ENCODE measurements around the gene CDH12. TPM values are rescaled to one million over a fixed set of nuclear protein-coding genes. Genes with fewer than 3 reads are reported as not detected.
"Not testable (repeated sequence)": the region's sequence is repeated elsewhere in the genome, so short reads cannot be mapped to it uniquely, and the experiment has no call there.

Gene CDH12
- total RNA-seq, 3 donors from 2014 or later = 0.33 to 2.6 (median 1.1) TPM

- no peaks in the 10 kb centered on the region for H3K27me3 ChIP-seq
- intact Hi-C loops (cut with DNase I; ENCODE audit: low total_unique reads) = no loop called here
- DNase-seq (ENCODE audit: low spot score in 2 of 2) = no peak
- no peaks in the 10 kb centered on the region for H3K36me3 ChIP-seq
- H3K9me3 ChIP-seq = peaks cover 0 to 9% of the 10 kb centered on the region in 2 donors
- no peak overlapping the region for H3K4me3 ChIP-seq
- no peak for TF ChIP-seq CTCF (IDR thresholded peaks at IDR 0.05)
- TF ChIP-seq POLR2A (IDR thresholded peaks at IDR 0.05) = no peak
- no peak for TF ChIP-seq POLR2AphosphoS5 (IDR thresholded peaks at IDR 0.05)
- H3K4me1 ChIP-seq = no peaks in the 10 kb centered on the region
- H3K27ac ChIP-seq = no peak overlapping the region
Measured at GRCh38 chr5:22277006-22277405, 576.1 kb downstream of the CDH12 start.

- H3K4me1 ChIP-seq; intact Hi-C loops (cut with DNase I; ENCODE audit: low total_unique reads): not testable (repeated sequence)
Measured at GRCh38 chr5:22265855-22266254, 587.3 kb downstream of the CDH12 start.

GRCh38 chr5:22258139-22258538 is 595.0 kb downstream of the CDH12 start:
- TF ChIP-seq CTCF (IDR thresholded peaks at IDR 0.05) (no peak), POLR2AphosphoS5 (IDR thresholded peaks at IDR 0.05) (no peak), POLR2A (IDR thresholded peaks at IDR 0.05) (no peak)
- Histone ChIP-seq H3K9me3 (no peaks in the 10 kb centered on the region), H3K4me1 (no peaks in the 10 kb centered on the region), H3K36me3 (no peaks in the 10 kb centered on the region), H3K4me3 (no peak overlapping the region), H3K27ac (no peak overlapping the region), H3K27me3 (no peaks in the 10 kb centered on the region)
- no peak for DNase-seq (ENCODE audit: low spot score in 2 of 2)
- intact Hi-C loops (cut with DNase I; ENCODE audit: low total_unique reads) = no loop called here

More at GRCh38 chr5:22265855-22266254, 587.3 kb downstream of the CDH12 start:
- not testable (repeated sequence) for H3K27me3 ChIP-seq; H3K4me3 ChIP-seq; H3K27ac ChIP-seq; DNase-seq (ENCODE audit: low spot score in 2 of 2); H3K36me3 ChIP-seq; H3K9me3 ChIP-seq

GRCh38 chr5:22250528-22250927 is 602.6 kb downstream of the CDH12 start:
- Histone ChIP-seq H3K4me1 (no peaks in the 10 kb centered on the region), H3K36me3 (no peaks in the 10 kb centered on the region), H3K27ac (no peak overlapping the region), H3K27me3 (no peaks in the 10 kb centered on the region), H3K4me3 (no peak overlapping the region), H3K9me3 (no peaks in the 10 kb centered on the region)
- intact Hi-C loops (cut with DNase I; ENCODE audit: low total_unique reads) = no loop called here
- no peak for TF ChIP-seq POLR2AphosphoS5 (IDR thresholded peaks at IDR 0.05)
- TF ChIP-seq CTCF (IDR thresholded peaks at IDR 0.05) = no peak
- DNase-seq (ENCODE audit: low spot score in 2 of 2) = no peak

- DNase-seq (ENCODE audit: low spot score in 2 of 2) = no peak
- intact Hi-C loops (cut with DNase I; ENCODE audit: low total_unique reads) = no loop called here
- TF ChIP-seq POLR2AphosphoS5 (IDR thresholded peaks at IDR 0.05) = no peak
- no peak for TF ChIP-seq CTCF (IDR thresholded peaks at IDR 0.05)
- no peak for TF ChIP-seq POLR2A (IDR thresholded peaks at IDR 0.05)
- H3K27ac ChIP-seq = no peak overlapping the region
- H3K36me3 ChIP-seq = no peaks in the 10 kb centered on the region
- H3K4me1 ChIP-seq = no peaks in the 10 kb centered on the region
- H3K27me3 ChIP-seq = no peaks in the 10 kb centered on the region
- no peak overlapping the region for H3K4me3 ChIP-seq
- no peaks in the 10 kb centered on the region for H3K9me3 ChIP-seq
Measured at GRCh38 chr5:22249209-22249729, 603.9 kb downstream of the CDH12 start.

GRCh38 chr5:22245770-22246169 is 607.4 kb downstream of the CDH12 start:
- no peaks in the 10 kb centered on the region for H3K27me3 ChIP-seq
- H3K36me3 ChIP-seq = peaks cover 4% of the 10 kb centered on the region
- H3K27ac ChIP-seq = no peak overlapping the region
- no peaks in the 10 kb centered on the region for H3K4me1 ChIP-seq
- TF ChIP-seq POLR2AphosphoS5 (IDR thresholded peaks at IDR 0.05) (no peak), POLR2A (IDR thresholded peaks at IDR 0.05) (no peak), CTCF (IDR thresholded peaks at IDR 0.05) (no peak)
- no peak overlapping the region for H3K4me3 ChIP-seq
- intact Hi-C loops (cut with DNase I; ENCODE audit: low total_unique reads) = no loop called here
- H3K9me3 ChIP-seq = no peaks in the 10 kb centered on the region
- no peak for DNase-seq (ENCODE audit: low spot score in 2 of 2)
